Activated T-cell treated with anti-CD3 and anti-CD28 coated beads for 1 hour (primary cell): ENCODE data around the gene SH2D4B.
A peak's percentile ranks its signal among the peaks of the same experiment; 100 is the strongest.

ENCODE experiments used
- DNase-seq: peaks from one replicate; pipeline ENCODE4 v3.0.0-alpha.2; 2020; ENCODE audit warnings: low read depth

Gene SH2D4B

DNA sequence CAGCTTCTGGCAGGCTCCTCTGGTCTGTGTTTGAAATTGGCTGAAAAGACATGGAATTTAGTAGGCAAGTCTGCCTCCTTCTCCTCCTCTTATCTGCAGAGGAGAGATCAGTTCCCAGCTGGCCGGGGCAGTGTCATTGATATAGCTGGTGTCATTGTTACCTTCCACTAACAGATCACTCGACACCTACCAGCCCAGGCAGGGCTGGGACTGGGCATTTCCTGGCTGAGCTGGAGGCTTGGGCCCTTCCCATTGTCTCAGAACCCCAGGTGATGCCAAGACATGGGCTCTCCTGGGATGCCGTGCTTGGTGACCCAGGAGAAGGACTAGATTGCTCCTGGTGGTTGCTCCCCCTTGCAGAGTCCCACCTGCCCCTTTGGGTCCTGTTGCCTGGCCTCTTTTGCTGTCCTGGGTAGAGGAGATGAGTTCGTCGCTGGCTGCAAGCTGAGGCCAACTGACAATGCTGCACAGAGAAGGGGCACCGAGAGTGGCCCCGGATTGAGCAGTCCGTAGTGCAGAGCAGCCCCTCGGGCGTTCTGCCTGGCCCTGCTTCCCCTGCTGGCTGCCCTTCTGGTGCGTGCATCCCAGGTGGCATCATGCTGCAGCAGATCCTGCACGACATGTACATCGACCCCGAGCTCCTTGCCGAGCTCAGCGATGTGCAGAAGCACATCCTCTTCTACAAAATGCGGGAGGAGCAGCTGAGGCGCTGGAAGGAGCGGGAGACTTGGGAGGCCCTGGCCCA is at the start of gene SH2D4B:
Gene SH2D4B, plus strand, starts transcription at position 167 of the 745 bp plus-strand sequence. Its CDS starts 430 bp downstream, at position 597.
- DNase-seq: no peak

GRCh38 chr10:80488539-80489066 is 49.1 kb upstream of the SH2D4B start:
- no peak for DNase-seq

GRCh38 chr10:80489371-80490112 is 48.2 kb upstream of the SH2D4B start:
- no peak for DNase-seq

GRCh38 chr10:80491251-80492102 is 46.2 kb upstream of the SH2D4B start:
- DNase-seq: no peak

GRCh38 chr10:80492848-80493521 is 44.7 kb upstream of the SH2D4B start:
- no peak for DNase-seq

- no peak for DNase-seq
Observed at GRCh38 chr10:80493522-80494051, 44.1 kb upstream of the SH2D4B start.

DNA sequence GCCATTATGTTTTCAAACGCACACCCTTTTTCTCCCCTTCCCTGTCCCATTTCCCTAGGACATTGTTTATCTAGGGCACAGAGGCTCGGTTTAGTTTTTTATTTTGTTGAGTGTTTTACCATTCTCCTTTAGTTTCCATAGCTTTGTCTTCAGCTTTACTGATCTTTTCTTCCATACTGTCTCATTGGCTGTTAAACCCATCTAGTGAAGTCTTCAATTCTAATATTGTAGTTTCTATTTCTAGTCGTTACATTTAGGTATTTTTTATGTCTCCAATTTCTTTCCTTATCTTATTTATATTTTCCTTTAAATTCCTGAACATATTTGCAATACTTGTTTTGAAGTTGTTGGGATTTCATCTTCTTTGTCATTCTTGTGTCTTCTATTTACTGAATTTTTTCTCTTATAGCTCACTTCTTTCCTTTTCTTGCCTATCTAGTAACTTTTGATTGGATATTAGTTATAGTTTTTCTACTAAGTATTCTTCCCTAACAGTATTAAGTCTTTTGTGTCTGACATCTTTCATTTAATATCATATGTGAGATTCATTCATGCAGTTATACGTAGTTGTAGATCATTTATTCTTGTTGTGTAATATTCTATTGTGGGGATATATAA is 41.0 kb upstream of the SH2D4B start:
- no peak for DNase-seq

DNA sequence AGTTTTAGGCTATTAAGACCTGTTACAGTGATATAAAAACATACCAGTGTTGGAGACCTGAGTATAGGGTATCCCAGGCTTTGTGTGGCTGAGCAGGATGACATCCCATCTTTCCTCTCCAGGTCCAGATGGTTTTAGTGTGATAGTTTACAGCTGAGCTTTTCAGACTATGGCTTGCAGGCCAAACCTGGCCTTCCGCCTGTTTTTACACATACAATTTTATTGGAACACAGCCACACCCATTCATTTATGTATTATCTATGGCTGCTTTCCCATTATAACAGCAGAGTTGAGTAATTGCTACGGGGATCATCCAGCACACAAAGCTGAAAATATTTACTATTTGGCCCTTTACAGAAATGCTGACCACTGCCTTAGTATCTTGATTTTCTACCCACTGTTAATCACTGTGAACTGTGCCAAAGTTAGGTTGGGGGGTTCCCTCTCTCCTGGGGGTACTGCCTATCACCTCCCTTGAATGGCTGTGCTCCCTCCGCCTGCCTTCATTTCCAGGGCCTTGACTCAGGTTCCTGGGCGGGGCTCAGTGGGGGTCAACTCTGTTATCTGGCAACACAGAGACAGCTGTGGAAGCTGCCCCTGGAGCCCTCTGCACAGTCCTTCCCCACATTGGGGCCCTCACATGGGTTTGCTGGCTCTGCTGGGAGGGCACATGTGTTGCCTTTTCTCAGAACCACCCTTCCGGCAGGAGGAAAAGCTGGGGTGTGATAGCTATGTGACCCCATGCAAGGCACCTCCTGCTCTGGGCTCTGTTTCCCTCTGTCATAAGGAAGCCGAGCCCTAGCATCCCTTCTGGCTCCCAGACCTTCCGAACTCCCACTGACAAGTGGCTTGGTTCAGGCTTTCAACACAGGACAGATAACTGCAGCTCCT is 40.3 kb upstream of the SH2D4B start:
- no peak for DNase-seq

DNA sequence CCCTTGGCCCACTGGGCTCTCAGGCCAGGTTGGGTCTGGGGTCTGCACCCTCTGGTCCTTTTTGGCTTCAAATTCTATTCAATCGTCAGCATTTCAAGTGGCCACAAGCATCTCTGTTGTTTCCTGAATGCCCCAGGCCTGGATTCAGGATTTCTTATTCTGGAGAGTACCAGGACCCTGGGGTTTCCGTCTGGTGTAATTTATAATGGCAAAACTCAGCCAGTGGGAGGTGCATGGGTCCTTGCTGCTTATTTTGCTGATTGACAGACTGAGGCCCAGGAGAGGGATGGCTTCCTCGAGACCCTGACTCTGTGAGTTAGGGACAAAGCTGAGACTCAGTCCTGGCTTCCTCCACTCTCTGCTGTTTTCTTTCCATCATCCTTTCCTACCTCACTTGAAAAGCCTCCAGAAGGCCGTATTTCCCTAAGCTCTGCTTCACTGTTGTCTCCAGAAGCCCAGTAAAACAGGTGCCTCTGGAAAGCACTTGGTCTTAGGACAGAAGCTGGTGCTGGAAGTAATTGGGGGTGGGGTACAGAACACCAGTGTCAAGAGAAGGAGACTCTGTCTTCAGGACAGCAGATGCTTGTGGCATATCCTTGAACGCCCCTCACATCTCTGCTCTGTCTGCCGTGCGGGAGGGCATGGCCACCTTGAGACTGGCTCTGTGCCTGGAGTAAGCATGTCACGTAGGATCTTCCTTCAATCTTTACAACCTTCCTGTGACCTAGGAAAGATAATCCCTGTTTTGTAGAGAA is 39.4 kb upstream of the SH2D4B start:
- DNase-seq: no peak

DNA sequence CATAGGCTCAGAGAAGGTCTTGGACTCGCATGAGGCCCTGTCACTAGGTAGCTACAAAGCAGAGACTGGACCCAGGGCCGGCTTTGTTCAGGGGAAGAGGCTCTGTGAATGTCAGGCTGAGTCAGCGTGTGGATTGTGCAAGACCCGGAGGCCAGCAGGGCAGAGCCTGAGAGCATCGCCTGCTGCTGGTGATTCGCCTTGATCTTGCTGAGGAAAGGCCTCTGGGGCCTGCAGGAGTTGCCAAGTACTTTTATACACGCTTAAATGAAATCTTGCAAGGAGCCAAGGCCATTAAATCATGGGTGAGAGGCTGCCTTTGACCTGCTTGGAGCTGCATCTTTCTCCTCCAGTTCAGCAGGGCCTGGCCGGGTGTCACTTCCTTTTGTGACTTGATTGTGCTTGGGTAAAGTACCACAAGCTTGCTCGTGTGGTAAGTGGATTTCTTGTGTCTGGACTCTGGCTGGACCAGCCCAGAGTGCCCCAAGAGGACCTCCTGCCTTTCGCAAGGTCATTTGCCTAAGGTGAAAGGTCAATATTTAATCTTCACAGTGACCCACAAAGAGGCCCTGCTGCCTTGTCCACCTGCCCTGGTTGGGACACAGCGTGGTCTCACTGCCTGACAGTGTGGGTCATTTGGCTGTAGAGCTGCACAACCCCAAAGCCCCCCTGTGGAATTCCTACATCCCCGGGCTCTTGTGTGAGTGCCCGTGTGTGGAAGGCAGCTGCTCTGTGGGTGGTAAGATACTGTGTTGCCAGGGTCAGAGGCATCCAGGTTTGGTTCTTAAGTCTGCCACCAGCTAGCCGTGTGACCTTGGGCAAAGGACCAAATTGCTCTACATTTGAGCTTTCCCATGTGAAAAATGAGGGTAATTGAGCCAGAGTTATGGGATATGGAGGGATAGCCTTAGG is 38.6 kb upstream of the SH2D4B start:
- DNase-seq: peak; percentile 20

DNA sequence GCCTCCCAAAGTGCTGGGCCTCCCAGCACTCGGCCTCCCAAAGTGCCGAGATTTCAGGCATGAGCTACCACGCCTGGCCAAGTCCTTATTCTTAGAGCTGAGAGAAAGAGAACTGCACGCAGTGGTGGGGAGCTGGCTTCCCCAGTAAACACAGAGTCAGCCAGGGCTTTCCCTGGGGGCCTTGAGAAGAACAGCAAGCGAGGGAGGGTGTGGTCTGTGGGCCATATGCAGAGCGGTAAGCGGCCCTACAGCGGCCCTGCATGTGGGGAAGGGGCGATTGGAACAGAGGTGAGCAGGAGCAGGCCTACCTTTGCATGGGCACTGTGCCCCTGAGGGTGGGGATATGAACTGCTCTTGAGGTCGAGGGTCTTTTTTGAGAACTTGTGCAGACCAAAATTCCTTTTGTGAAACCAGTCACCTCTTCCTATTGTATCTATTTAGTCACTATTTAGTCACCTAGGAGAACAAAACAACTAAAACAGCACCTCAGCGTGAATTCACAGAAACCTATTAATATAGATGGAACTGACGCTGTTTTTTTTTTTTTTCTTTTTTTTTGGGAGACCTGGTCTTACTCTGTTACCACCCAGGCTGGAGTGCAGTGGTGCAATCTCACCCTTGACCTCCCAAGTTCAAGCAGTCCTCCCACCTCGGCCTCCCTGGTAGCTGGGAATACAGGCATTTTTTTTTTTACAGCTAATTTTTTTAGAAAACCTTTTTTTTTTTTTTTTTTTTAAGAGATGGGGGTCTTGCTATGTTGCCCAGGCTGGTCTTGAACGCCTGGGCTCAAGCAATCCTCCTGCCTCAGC is 36.9 kb upstream of the SH2D4B start:
- no peak for DNase-seq

GRCh38 chr10:80501381-80501912 is 36.3 kb upstream of the SH2D4B start:
- no peak for DNase-seq

DNA sequence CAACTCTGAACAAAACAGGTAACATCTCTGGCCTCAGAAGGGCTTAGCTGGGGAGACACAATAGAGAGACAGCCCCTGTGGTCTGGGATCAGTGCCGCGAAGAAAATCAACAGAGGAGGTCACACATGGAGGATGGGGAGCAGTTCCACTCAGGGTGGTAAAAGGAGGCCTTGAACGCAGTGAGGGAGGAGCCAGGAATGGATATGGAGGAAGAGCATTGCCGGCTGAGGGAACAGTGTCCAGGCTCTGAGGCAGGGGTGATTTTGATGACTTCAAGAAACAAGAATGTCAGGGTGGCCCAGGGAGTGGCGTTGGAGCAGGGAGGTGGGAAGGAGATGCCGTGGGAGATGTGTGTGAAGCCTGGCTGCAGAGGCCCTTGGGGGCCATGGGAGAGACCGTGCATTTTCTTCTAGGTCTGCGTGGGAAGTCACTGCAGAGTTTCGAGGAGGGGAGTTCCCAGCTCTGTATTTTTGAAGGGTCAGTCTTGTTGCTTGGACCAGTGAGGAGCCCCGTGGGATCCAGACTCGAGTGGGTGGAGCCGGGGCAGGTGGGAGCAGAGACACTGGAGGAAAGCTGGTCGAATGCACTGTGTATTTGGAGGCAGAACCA is 35.7 kb upstream of the SH2D4B start:
- DNase-seq: no peak

GRCh38 chr10:80502621-80503583 is 34.8 kb upstream of the SH2D4B start:
- no peak for DNase-seq

DNA sequence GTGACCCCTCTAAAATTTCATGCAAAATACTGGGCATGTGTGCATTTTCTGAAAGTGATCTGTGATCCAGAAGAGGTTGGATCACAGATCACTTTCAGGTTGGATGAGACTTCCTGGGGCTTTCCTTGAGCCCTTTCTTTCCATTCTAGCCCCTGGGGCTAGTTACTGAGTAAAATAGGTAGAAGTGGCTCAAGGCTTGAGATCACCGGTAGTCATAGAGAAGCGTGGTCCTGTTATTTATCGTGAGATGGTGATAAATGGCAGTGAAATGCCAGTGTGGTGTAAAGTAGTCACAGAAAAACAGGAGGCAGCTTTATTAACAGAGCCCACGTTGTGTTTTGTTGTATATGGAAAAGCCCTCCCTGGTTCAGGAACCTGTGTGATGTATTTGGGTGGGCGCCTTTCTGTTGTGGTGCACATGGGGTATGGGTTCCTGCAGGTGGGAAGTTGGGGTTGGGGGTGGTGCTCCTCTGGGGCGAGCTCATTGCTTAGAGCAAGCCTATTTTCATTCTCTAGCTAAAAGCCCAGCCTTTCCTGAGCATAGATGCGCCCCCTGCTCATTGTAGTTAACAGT is 34.0 kb upstream of the SH2D4B start:
- no peak for DNase-seq
